Putamen (tissue), 1 donor: ENCODE results near the gene ARVCF.

ENCODE experiments used
- DNase-seq: peaks from one replicate; pipeline ENCODE4 v3.0.0-alpha.2; 2016; ENCODE audit warnings: low spot score

The ARVCF gene

GRCh38 chr22:19973551-19974267 lies 42.9 kb downstream of the ARVCF start:
- no peak for DNase-seq

- no peak for DNase-seq
Measured at GRCh38 chr22:19972652-19973550, 43.7 kb downstream of the ARVCF start.

GRCh38 chr22:19972251-19972650 lies 44.4 kb downstream of the ARVCF start:
- no peak for DNase-seq

GRCh38 chr22:19971276-19972124 lies 45.1 kb downstream of the ARVCF start:
- DNase-seq = no peak

- DNase-seq = peak; percentile 52
Measured at GRCh38 chr22:19970479-19971275, 45.9 kb downstream of the ARVCF start.

- DNase-seq = no peak
Measured at GRCh38 chr22:19970031-19970478, 46.6 kb downstream of the ARVCF start.

GRCh38 chr22:19969141-19969928 lies 47.3 kb downstream of the ARVCF start:
- DNase-seq = no peak

GRCh38 chr22:19968450-19968891 lies 48.2 kb downstream of the ARVCF start:
- no peak for DNase-seq

GRCh38 chr22:19967850-19968449 lies 48.7 kb downstream of the ARVCF start:
- no peak for DNase-seq

GRCh38 chr22:19966908-19967750 lies 49.5 kb downstream of the ARVCF start:
- no peak for DNase-seq

- no peak for DNase-seq
Measured at GRCh38 chr22:19965771-19966709, 50.6 kb downstream of the ARVCF start.

- DNase-seq = no peak
Measured at GRCh38 chr22:19964701-19965386, 51.8 kb downstream of the ARVCF start.

- DNase-seq = no peak
Measured at GRCh38 chr22:19963863-19964642, 52.6 kb downstream of the ARVCF start.

- no peak for DNase-seq
Measured at GRCh38 chr22:19962909-19963806, 53.5 kb downstream of the ARVCF start.

GRCh38 chr22:19962246-19962908 lies 54.2 kb downstream of the ARVCF start:
- peak; percentile 80 for DNase-seq
